HCT116 (cell line): Measurements from ENCODE around the gene SLIT1. TPM values are rescaled to one million over a fixed set of nuclear protein-coding genes. Genes with fewer than 3 reads are reported as not detected.
A peak's percentile ranks its signal among the peaks of the same experiment; 100 is the strongest.

ENCODE experiments used
- ATAC-seq: fragments of 200-7000 bp; cut with Tn5 transposase; 2 replicates; pipeline ENCODE4 v1.9.1; 2020; ENCODE audit warnings: mild to moderate bottlenecking, moderate library complexity
- BruUV-seq: library from RNA; stranded (reverse); fragments of 400-500 nt; replicated peaks from 2 replicates; lab custom pipeline; 2021; lab: Mats Ljungman, UMichigan
- CTCF ChIA-PET: fragments of 300-600 bp; sonication (Branson Sonifier 250); formaldehyde crosslinking; loops from one replicate; lab custom pipeline; 2021; ENCODE audit warnings: antibody characterized with exemption; lab: Charles Lee
- POLR2A ChIA-PET: fragments of 300-600, 350-600 bp; sonication (Branson Sonifier 250); formaldehyde crosslinking; loops from one replicate; lab custom pipeline; 2021; ENCODE audit warnings: antibody characterized with exemption; lab: Charles Lee
- RAD21 ChIA-PET, 2 experiments: fragments of 300-600 bp; sonication (Branson Sonifier 250); formaldehyde crosslinking; loops; one replicate each; lab custom pipeline; 2023; ENCODE audit warnings: low total read pairs in 2 of 2; ENCODE audit not compliant: uncharacterized antibody in 2 of 2, unreplicated experiment in 2 of 2, low non-redundant PET in 1 of 2; lab: Charles Lee
- DNase-seq: peaks from one replicate; pipeline ENCODE4 v3.0.0-alpha.2; 2010; ENCODE audit warnings: low read depth, low spot score
- H2AFZ ChIP-seq: fragments of 200-600 bp; shearing (Covaris generic), sonication (generic); 2 replicates; pipeline ENCODE4 v1.6.1; 2017; ENCODE audit warnings: low read depth, mixed run types, mixed read lengths, antibody characterized with exemption, low read length; ENCODE audit not compliant: poor library complexity, severe bottlenecking
- H3K27ac ChIP-seq: 2 replicates; pipeline ENCODE4 v1.5.1; 2012; ENCODE audit warnings: low read depth, low read length
- H3K27me3 ChIP-seq: fragments of 200-600 bp; sonication (generic); 2 replicates; pipeline ENCODE4 v1.6.1; 2016; ENCODE audit warnings: mixed run types, low read length, mixed read lengths; ENCODE audit not compliant: insufficient read depth
- H3K36me3 ChIP-seq, 2 experiments: fragments of 200-500 bp in 1 of 2; fragments of 200-600 bp in 1 of 2; sonication (Bioruptor generic) in 1 of 2; sonication (generic) in 1 of 2; 2 replicates each; pipeline versions ENCODE4 v1.5.1 to v1.6.1; 2014 to 2016; ENCODE audit warnings: low read length in 2 of 2, inconsistent platforms in 1 of 2, mixed read lengths in 1 of 2, mixed run types in 1 of 2; ENCODE audit not compliant: insufficient read depth in 2 of 2, control insufficient read depth in 1 of 2
- H3K4me1 ChIP-seq, 2 experiments: fragments of 200-600 bp in 1 of 2; sonication (generic) in 1 of 2; 2 replicates each; pipeline versions ENCODE4 v1.5.1 to v1.6.1; 2012 to 2017; ENCODE audit warnings: low read length in 2 of 2, inconsistent platforms in 1 of 2, mild to moderate bottlenecking in 1 of 2, mixed read lengths in 1 of 2, mixed run types in 1 of 2, moderate library complexity in 1 of 2; ENCODE audit not compliant: insufficient read depth in 2 of 2, control insufficient read depth in 1 of 2
- H3K4me2 ChIP-seq: fragments of 200-600 bp; sonication (generic); 2 replicates; pipeline ENCODE4 v1.6.1; 2017; ENCODE audit warnings: mixed run types, low read length, mixed read lengths
- H3K4me3 ChIP-seq, 2 experiments: fragments of 200-600 bp in 1 of 2; sonication (generic) in 1 of 2; replicated peaks in 1 of 2; 2 replicates each; pipeline ENCODE4 v1.5.1; 2011 to 2016; ENCODE audit warnings: low read length in 2 of 2, control low read depth in 1 of 2, low read depth in 1 of 2, mild to moderate bottlenecking in 1 of 2, mixed read lengths in 1 of 2, mixed run types in 1 of 2
- H3K79me2 ChIP-seq: fragments of 200-600 bp; sonication (generic); 2 replicates; pipeline ENCODE4 v1.6.1; 2017; ENCODE audit warnings: mild to moderate bottlenecking, mixed run types, low read length, moderate library complexity, mixed read lengths; ENCODE audit not compliant: insufficient read depth
- H3K9ac ChIP-seq: fragments of 200-600 bp; sonication (generic); 2 replicates; pipeline ENCODE4 v1.6.1; 2016; ENCODE audit warnings: low read length, mixed read lengths
- H3K9me2 ChIP-seq: fragments of 200-600 bp; sonication (generic), shearing (Covaris generic); 2 replicates; pipeline ENCODE4 v1.6.1; 2017; ENCODE audit warnings: mixed run types, mild to moderate bottlenecking, moderate library complexity; ENCODE audit not compliant: insufficient read depth
- H3K9me3 ChIP-seq, 2 experiments: fragments of 200-500 bp in 1 of 2; fragments of 200-600 bp in 1 of 2; sonication (Bioruptor generic) in 1 of 2; sonication (generic) in 1 of 2; 2 replicates each; pipeline ENCODE4 v1.6.1; 2014 to 2017; ENCODE audit warnings: low read length in 2 of 2, mixed read lengths in 2 of 2, inconsistent platforms in 1 of 2, low read depth in 1 of 2, mild to moderate bottlenecking in 1 of 2, mixed run types in 1 of 2, moderate library complexity in 1 of 2; ENCODE audit not compliant: control insufficient read depth in 1 of 2, insufficient read depth in 1 of 2
- H4K20me1 ChIP-seq: fragments of 200-600 bp; sonication (generic), shearing (Covaris generic); 2 replicates; pipeline ENCODE4 v1.6.1; 2017; ENCODE audit warnings: mixed run types, mild to moderate bottlenecking, moderate library complexity; ENCODE audit not compliant: insufficient read depth
- CBX3 ChIP-seq: IDR thresholded peaks from 2 replicates; pipeline ENCODE4 v1.6.1; 2012; ENCODE audit warnings: low read depth
- CEBPB ChIP-seq: IDR thresholded peaks from 2 replicates; pipeline ENCODE4 v1.6.1; 2012; ENCODE audit warnings: low read depth
- CTCF ChIP-seq, 3 experiments: fragments of 200-600 bp in 1 of 3; sonication (generic) in 1 of 3; IDR thresholded peaks in 2 of 3; conservative IDR thresholded peaks in 1 of 3; 2 replicates each; pipeline ENCODE4 v1.5.1; 2012 to 2017; ENCODE audit warnings: low read depth in 2 of 3, low read length in 2 of 3, antibody characterized with exemption in 1 of 3, borderline replicate concordance in 1 of 3, control low read depth in 1 of 3, mild to moderate bottlenecking in 1 of 3, mixed read lengths in 1 of 3, mixed run types in 1 of 3, moderate library complexity in 1 of 3; ENCODE audit not compliant: insufficient read depth in 1 of 3
- EGR1 ChIP-seq: IDR thresholded peaks from 2 replicates; pipeline ENCODE4 v1.6.1; 2012; ENCODE audit warnings: low read depth
- ELF1 ChIP-seq: IDR thresholded peaks from 2 replicates; pipeline ENCODE4 v1.6.1; 2012; ENCODE audit warnings: low read depth, borderline replicate concordance
- FOSL1 ChIP-seq: IDR thresholded peaks from 2 replicates; pipeline ENCODE4 v1.6.1; 2012; ENCODE audit warnings: low read depth
- RAD21 ChIP-seq: IDR thresholded peaks from 2 replicates; pipeline ENCODE4 v1.6.1; 2012; ENCODE audit warnings: low read depth, mild to moderate bottlenecking
- REST ChIP-seq: IDR thresholded peaks from 2 replicates; pipeline ENCODE4 v1.6.1; 2012; ENCODE audit warnings: low read depth
- SIN3A ChIP-seq: IDR thresholded peaks from 2 replicates; pipeline ENCODE4 v1.6.1; 2012; ENCODE audit warnings: low read depth
- SRF ChIP-seq: IDR thresholded peaks from 2 replicates; pipeline ENCODE4 v1.6.1; 2012; ENCODE audit warnings: low read depth
- intact Hi-C: fragments of 100-400 bp; cut with micrococcal nuclease; formaldehyde crosslinking; loops from 2 replicates; pipeline ENCODE4 v1.10.0; 2022
- total RNA-seq: library from RNA; stranded (reverse); gene quantifications from one replicate; pipeline ENCODE4 v1.2.1, GENCODE V29; 2021; ENCODE audit not compliant: unreplicated experiment
- TF ChIP-seq, protein P1 (sequence below): IDR thresholded peaks from 2 replicates; pipeline ENCODE4 v1.6.1; 2012

Gene SLIT1
- total RNA-seq, 1 experiment from 2014 or later: 0.42 TPM

GRCh38 chr10:97028126-97028831 is 157.5 kb downstream of the SLIT1 start:
- ATAC-seq: no peak
- TF ChIP-seq, protein P1, sequence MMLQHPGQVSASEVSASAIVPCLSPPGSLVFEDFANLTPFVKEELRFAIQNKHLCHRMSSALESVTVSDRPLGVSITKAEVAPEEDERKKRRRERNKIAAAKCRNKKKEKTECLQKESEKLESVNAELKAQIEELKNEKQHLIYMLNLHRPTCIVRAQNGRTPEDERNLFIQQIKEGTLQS: no peak
- TF ChIP-seq FOSL1 (no peak), EGR1 (no peak), SIN3A (no peak), SRF (no peak)
- Histone ChIP-seq H3K9me3 (no peaks in the 10 kb centered on the region), H3K79me2 (no peaks in the 10 kb centered on the region), H3K4me2 (no peak overlapping the region), H3K36me3 (no peaks in the 10 kb centered on the region), H4K20me1 (no peaks in the 10 kb centered on the region), H3K9ac (no peak overlapping the region), H3K9me2 (no peaks in the 10 kb centered on the region), H3K4me3 (no peak overlapping the region), H2AFZ (no peak overlapping the region), H3K27me3 (peaks cover 4% of the 10 kb centered on the region; the same call in 1 of the 2 replicates), H3K4me1 (peaks cover 11 to 18% of the 10 kb centered on the region in 2 experiments; a peak in 3 of 4 replicates), H3K27ac (no peak overlapping the region)
- ChIA-PET RAD21 (no interaction called here), CTCF (interaction anchor here (1.1 to 5.8 kb wide), 2 partner anchors 9 to 12 kb away, joined by 3 to 107 read pairs; no protein-coding TSS in a partner anchor), POLR2A (no interaction called here)
- DNase-seq: no peak
- BruUV-seq: no TSS peak
- intact Hi-C loops: loop anchor here (5.0 to 10.0 kb wide), 3 partner anchors 113 to 646 kb away; no protein-coding TSS in a partner anchor

GRCh38 chr10:97025613-97026242 is 160.0 kb downstream of the SLIT1 start:
- POLR2A ChIA-PET: interaction anchor here (2.7 kb wide), 1 partner anchor 11 kb away, joined by 8 read pairs; no protein-coding TSS in a partner anchor
- Histone ChIP-seq H2AFZ (no peak overlapping the region), H3K27me3 (no peaks in the 10 kb centered on the region; the same call in 1 of the 2 replicates), H3K4me3 (no peak overlapping the region)
- CTCF ChIA-PET: interaction anchor here (0.6 to 5.8 kb wide), 32 partner anchors 9 to 655 kb away, joined by 3 to 107 read pairs (median 4); no protein-coding TSS in a partner anchor
- RAD21 ChIA-PET: no interaction called here
- TF ChIP-seq REST: no peak
- no peak for TF ChIP-seq CBX3
- peak; percentile 66 to 87 (median 82) for TF ChIP-seq CTCF (IDR thresholded peaks at IDR 0.05 in 2 of 3, conservative IDR thresholded peaks at IDR 0.05 in 1 of 3; ENCODE audit: borderline replicate concordance in 1 of 3, insufficient read depth in 1 of 3, low read depth in 2 of 3, low read length in 2 of 3)
- peak; percentile 64 for TF ChIP-seq RAD21
- TF ChIP-seq ELF1: no peak
- TF ChIP-seq CEBPB: peak; percentile 54; the same call in 1 of the 2 replicates
- TF ChIP-seq, all 23 proteins: peak for 3
- Histone ChIP-seq H3K4me2 (no peak overlapping the region), H3K79me2 (no peaks in the 10 kb centered on the region), H3K36me3 (no peaks in the 10 kb centered on the region), H4K20me1 (no peaks in the 10 kb centered on the region), H3K9me2 (no peaks in the 10 kb centered on the region), H3K9me3 (no peaks in the 10 kb centered on the region), H3K4me1 (peaks cover 11 to 20% of the 10 kb centered on the region in 2 experiments; a peak in 3 of 4 replicates), H3K9ac (no peak overlapping the region), H3K27ac (no peak overlapping the region)
- peak; percentile 87 for ATAC-seq
- intact Hi-C loops: loop anchor here (1.0 to 10.0 kb wide), 5 partner anchors 111 to 643 kb away; no protein-coding TSS in a partner anchor
- DNase-seq: peak; percentile 47
- no TSS peak for BruUV-seq
